MM.1S (cell line): ENCODE data around the gene OSBPL5.

ENCODE experiments used
- DNase-seq: peaks from one replicate; pipeline ENCODE4 v3.0.0-alpha.2; 2015
- H2AFZ ChIP-seq: fragments of 300-600 bp; sonication (generic); 2 replicates; pipeline ENCODE4 v1.6.0; 2016; ENCODE audit warnings: antibody characterized with exemption, low read length
- H3F3A ChIP-seq: fragments of 300-600 bp; sonication (generic); 2 replicates; pipeline ENCODE4 v1.6.1; 2016; ENCODE audit warnings: mild to moderate bottlenecking, antibody characterized with exemption, low read length, moderate library complexity, mixed read lengths; ENCODE audit not compliant: insufficient read depth
- H3K27ac ChIP-seq: fragments of 300-600 bp; sonication (generic); 2 replicates; pipeline ENCODE4 v1.5.1; 2016; ENCODE audit warnings: mild to moderate bottlenecking, low read length
- H3K27me3 ChIP-seq: fragments of 300-600 bp; sonication (generic); replicated peaks from 2 replicates; pipeline ENCODE4 v1.6.0; 2016; ENCODE audit warnings: low read length; ENCODE audit not compliant: insufficient read depth
- H3K36me3 ChIP-seq: fragments of 300-600 bp; sonication (generic); replicated peaks from 2 replicates; pipeline ENCODE4 v1.6.1; 2016; ENCODE audit warnings: mild to moderate bottlenecking, low read length, mixed read lengths; ENCODE audit not compliant: insufficient read depth
- H3K4me1 ChIP-seq: fragments of 300-600 bp; sonication (generic); 2 replicates; pipeline ENCODE4 v1.6.1; 2016; ENCODE audit warnings: low read length, mixed read lengths
- H3K4me2 ChIP-seq: fragments of 300-600 bp; sonication (generic); 2 replicates; pipeline ENCODE4 v1.6.0; 2016; ENCODE audit warnings: low read depth, low read length
- H3K4me3 ChIP-seq: fragments of 300-600 bp; sonication (generic); 2 replicates; pipeline ENCODE4 v1.5.1; 2016; ENCODE audit warnings: low read length, mixed read lengths
- H3K79me2 ChIP-seq: fragments of 300-600 bp; sonication (generic); 2 replicates; pipeline ENCODE4 v1.6.1; 2016; ENCODE audit warnings: mixed run types, low read length, mixed read lengths
- H3K9ac ChIP-seq: fragments of 300-600 bp; sonication (generic); 2 replicates; pipeline ENCODE4 v1.6.1; 2016; ENCODE audit warnings: low read length, mixed read lengths
- H3K9me2 ChIP-seq: fragments of 300-600 bp; sonication (generic); replicated peaks from 2 replicates; pipeline ENCODE4 v1.6.1; 2016; ENCODE audit warnings: mild to moderate bottlenecking, low read length, mixed read lengths; ENCODE audit not compliant: insufficient read depth
- H3K9me3 ChIP-seq: fragments of 300-600 bp; sonication (generic); replicated peaks from 2 replicates; pipeline ENCODE4 v1.6.1; 2016; ENCODE audit warnings: mild to moderate bottlenecking, low read length, mixed read lengths; ENCODE audit not compliant: insufficient read depth
- H4K20me1 ChIP-seq: fragments of 300-600 bp; sonication (generic); 2 replicates; pipeline ENCODE4 v1.6.1; 2016; ENCODE audit warnings: mild to moderate bottlenecking, low read length, moderate library complexity, mixed read lengths; ENCODE audit not compliant: insufficient read depth
- EZH2 ChIP-seq: fragments of 300-600 bp; sonication (generic); optimal IDR thresholded peaks from 2 replicates; pipeline ENCODE3; 2017; ENCODE audit warnings: low read depth, mild to moderate bottlenecking, antibody characterized with exemption, low read length, mixed read lengths
- EZH2phosphoT487 ChIP-seq: fragments of 300-600 bp; sonication (generic); IDR thresholded peaks from 2 replicates; pipeline ENCODE4 v1.6.1; 2018; ENCODE audit warnings: antibody characterized with exemption, low read length
- TF ChIP-seq, protein P1 (sequence below): fragments of 300-600 bp; sonication (generic); IDR thresholded peaks from 2 replicates; pipeline ENCODE4 v1.5.1; 2016; ENCODE audit warnings: antibody characterized with exemption, low read length, mixed read lengths

OSBPL5 gene

DNA sequence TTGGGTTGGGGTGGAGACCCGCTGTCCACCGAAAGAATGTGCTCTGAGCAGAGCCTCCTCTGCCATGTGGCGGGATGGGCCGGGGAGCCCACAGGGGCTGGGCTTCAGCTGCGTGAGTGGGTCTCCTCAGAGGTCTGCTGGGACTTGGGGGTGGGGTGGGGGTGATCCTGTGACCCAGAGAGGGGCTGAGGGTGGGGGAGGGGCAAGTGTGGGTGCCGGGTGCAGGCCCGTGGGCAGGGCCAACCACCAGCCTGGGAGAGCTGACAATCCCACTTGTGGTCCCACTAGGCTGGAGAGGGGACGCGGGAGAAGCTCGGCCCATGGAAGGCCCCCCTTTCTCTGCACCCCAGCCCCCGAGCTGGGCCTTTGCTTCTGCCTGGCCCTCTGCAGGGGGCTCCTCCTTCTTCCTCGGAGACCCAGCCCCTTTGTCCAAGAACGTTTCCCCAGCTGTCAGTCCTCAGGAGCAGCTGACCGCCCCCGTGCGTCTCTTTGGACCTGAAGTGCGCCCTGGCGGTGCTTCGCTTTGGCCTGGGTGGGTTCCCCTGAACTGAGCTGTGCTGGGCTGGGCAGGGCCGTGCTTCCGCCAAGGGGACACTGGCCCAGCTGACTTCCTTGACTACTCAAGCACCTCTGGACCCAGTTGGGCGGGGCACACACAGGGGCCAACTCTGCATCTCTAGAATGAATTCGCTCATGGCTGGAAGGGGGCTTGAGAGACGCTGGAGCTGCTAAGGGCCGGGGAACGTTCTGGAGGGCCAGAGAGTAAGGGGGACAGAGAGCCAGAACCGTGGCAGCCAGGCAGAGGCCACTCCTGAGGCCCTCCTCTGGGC, 30.2 kb downstream of the OSBPL5 start:
- no peaks in the 10 kb centered on the region for H3K79me2 ChIP-seq
- no peak overlapping the region for H3K4me2 ChIP-seq
- H3K27me3 ChIP-seq: no peaks in the 10 kb centered on the region
- H3K9me2 ChIP-seq: no peaks in the 10 kb centered on the region
- TF ChIP-seq EZH2phosphoT487: no peak
- TF ChIP-seq, protein P1, sequence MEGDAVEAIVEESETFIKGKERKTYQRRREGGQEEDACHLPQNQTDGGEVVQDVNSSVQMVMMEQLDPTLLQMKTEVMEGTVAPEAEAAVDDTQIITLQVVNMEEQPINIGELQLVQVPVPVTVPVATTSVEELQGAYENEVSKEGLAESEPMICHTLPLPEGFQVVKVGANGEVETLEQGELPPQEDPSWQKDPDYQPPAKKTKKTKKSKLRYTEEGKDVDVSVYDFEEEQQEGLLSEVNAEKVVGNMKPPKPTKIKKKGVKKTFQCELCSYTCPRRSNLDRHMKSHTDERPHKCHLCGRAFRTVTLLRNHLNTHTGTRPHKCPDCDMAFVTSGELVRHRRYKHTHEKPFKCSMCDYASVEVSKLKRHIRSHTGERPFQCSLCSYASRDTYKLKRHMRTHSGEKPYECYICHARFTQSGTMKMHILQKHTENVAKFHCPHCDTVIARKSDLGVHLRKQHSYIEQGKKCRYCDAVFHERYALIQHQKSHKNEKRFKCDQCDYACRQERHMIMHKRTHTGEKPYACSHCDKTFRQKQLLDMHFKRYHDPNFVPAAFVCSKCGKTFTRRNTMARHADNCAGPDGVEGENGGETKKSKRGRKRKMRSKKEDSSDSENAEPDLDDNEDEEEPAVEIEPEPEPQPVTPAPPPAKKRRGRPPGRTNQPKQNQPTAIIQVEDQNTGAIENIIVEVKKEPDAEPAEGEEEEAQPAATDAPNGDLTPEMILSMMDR: no peak
- no peak for TF ChIP-seq EZH2
- no peak for DNase-seq
- no peaks in the 10 kb centered on the region for H3F3A ChIP-seq
- H3K9me3 ChIP-seq: no peaks in the 10 kb centered on the region
- no peak overlapping the region for H3K9ac ChIP-seq
- H3K36me3 ChIP-seq: no peaks in the 10 kb centered on the region
- no peaks in the 10 kb centered on the region for H3K4me1 ChIP-seq
- no peak overlapping the region for H3K27ac ChIP-seq
- no peak overlapping the region for H3K4me3 ChIP-seq
- H4K20me1 ChIP-seq: no peaks in the 10 kb centered on the region
- H2AFZ ChIP-seq: no peak overlapping the region

DNA sequence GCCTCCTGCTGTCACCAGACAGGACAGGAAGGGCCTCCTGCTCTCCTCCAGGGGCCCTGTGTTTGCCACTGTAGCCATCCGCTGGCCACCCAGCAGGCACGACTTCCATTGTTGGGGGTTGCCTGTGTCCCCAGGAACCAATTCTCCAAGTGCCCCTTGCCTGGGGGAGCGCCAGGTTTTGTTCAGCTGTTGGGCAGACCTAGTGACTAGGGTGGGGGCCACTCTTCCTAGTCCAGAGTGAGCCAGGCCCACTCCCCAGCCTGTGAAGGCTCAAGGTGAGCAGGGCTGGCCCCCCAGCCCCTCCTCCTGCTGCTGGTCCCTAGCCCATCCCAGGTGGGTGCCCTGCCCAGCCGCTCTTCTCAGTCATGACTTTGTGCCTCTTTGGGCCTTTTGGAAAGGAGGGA, 30.9 kb downstream of the OSBPL5 start:
- no peaks in the 10 kb centered on the region for H3K79me2 ChIP-seq
- H3K4me2 ChIP-seq: no peak overlapping the region
- H3K4me1 ChIP-seq: no peaks in the 10 kb centered on the region
- TF ChIP-seq, protein P1: no peak
- no peak for TF ChIP-seq EZH2
- TF ChIP-seq EZH2phosphoT487: no peak
- no peak for DNase-seq
- no peaks in the 10 kb centered on the region for H4K20me1 ChIP-seq
- no peaks in the 10 kb centered on the region for H3F3A ChIP-seq
- H3K27ac ChIP-seq: no peak overlapping the region
- H3K27me3 ChIP-seq: no peaks in the 10 kb centered on the region
- no peak overlapping the region for H3K9ac ChIP-seq
- no peaks in the 10 kb centered on the region for H3K9me2 ChIP-seq
- H3K36me3 ChIP-seq: no peaks in the 10 kb centered on the region
- H2AFZ ChIP-seq: no peak overlapping the region
- H3K4me3 ChIP-seq: no peak overlapping the region
- no peaks in the 10 kb centered on the region for H3K9me3 ChIP-seq

DNA sequence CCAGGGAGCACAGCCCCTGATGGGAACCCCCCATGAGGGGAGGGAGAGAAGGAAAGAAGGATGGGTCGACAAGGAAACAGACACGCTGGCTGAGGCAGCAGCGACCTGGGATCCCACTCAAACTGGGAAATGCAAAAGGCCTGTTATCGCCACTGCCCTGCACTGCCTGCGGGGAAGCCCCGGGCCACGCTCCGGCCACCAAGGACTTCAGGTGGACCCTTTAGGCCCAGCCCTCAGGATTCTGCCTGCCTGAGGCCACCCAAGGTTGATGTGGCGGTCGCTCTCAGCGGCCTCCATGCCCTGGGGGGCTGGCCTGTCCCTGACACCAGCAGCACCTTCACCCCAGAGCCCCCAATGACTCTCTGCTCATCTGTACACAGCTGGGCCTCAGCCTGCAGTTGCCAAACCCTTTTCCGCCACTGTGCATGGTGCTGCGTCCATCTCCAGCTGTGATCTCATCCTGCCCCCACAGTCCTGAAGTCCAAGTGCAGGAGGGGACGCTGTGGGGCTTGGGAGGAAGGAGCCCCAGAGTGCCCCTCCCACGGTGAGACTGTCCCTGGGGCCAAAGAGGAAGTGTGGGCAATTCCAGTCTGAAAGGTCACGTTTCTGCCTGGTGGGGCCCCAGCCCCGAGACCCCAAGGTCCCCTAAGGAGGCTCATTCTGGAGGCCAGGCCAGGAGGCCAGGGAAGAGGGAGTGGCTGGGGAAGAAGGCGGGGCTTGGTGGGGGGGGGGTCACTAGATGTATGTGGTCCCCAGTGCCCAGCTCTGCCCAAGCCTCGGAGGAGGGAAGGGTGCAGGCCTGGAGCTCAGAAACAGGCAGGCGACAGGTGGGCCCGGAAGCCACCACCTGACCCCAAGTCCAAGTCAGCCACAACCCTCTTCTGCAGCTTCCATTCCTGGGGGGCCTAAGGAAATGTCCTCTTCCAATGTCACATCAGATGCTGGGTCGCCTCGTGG, 31.6 kb downstream of the OSBPL5 start:
- H3K9me3 ChIP-seq: no peaks in the 10 kb centered on the region
- no peaks in the 10 kb centered on the region for H3K36me3 ChIP-seq
- no peak overlapping the region for H3K27ac ChIP-seq
- no peaks in the 10 kb centered on the region for H3K9me2 ChIP-seq
- H3K4me1 ChIP-seq: no peaks in the 10 kb centered on the region
- no peaks in the 10 kb centered on the region for H3K27me3 ChIP-seq
- H3K79me2 ChIP-seq: no peaks in the 10 kb centered on the region
- H2AFZ ChIP-seq: no peak overlapping the region
- no peak for DNase-seq
- H3K4me3 ChIP-seq: no peak overlapping the region
- TF ChIP-seq, protein P1: no peak
- TF ChIP-seq EZH2phosphoT487 (no peak), EZH2 (no peak)
- H3K4me2 ChIP-seq: no peak overlapping the region
- no peaks in the 10 kb centered on the region for H4K20me1 ChIP-seq
- no peak overlapping the region for H3K9ac ChIP-seq
- no peaks in the 10 kb centered on the region for H3F3A ChIP-seq
